Stomach smooth muscle (tissue), 2 donors: ENCODE results near the gene CAT.

Experiments
- H3K27ac ChIP-seq: one replicate; pipeline ENCODE4 v1.7.0; 2013; ENCODE audit warnings: mild to moderate bottlenecking, low read length, inconsistent platforms
- H3K27me3 ChIP-seq, 2 donors: one replicate each; pipeline ENCODE4 v1.7.0; 2013; ENCODE audit warnings: low read length in 2 of 2; ENCODE audit not compliant: insufficient read depth in 2 of 2, control insufficient read depth in 1 of 2
- H3K36me3 ChIP-seq, 2 donors: one replicate each; pipeline ENCODE4 v1.7.0; 2013; ENCODE audit warnings: low read length in 2 of 2; ENCODE audit not compliant: control insufficient read depth in 2 of 2, insufficient read depth in 2 of 2
- H3K4me1 ChIP-seq: one replicate; pipeline ENCODE4 v1.7.0; 2013; ENCODE audit warnings: low read length; ENCODE audit not compliant: control insufficient read depth, insufficient read depth
- H3K4me3 ChIP-seq, 2 donors: one replicate each; pipeline ENCODE4 v1.7.0; 2013; ENCODE audit warnings: low read length in 2 of 2
- H3K9ac ChIP-seq, 2 donors: one replicate each; pipeline ENCODE4 v1.7.0; 2013; ENCODE audit warnings: low read length in 2 of 2, mild to moderate bottlenecking in 1 of 2
- H3K9me3 ChIP-seq, 2 donors: one replicate each; pipeline ENCODE4 v1.7.0; 2013; ENCODE audit warnings: low read length in 2 of 2; ENCODE audit not compliant: control insufficient read depth in 2 of 2
- donor health status: healthy.
- donor health status: Pancreatic carcinoma.

CAT gene

GRCh38 chr11:34438529-34439507 is at the start of gene CAT:
TSS of gene CAT (plus strand) at chr11:34438934. CDS start at chr11:34439014, 80 bp downstream.
- no peaks in the 10 kb centered on the region for H3K27me3 ChIP-seq
- peaks cover 11% of the 10 kb centered on the region for H3K4me1 ChIP-seq
- H3K36me3 ChIP-seq = no peaks in the 10 kb centered on the region
- peak within 1 kb of the TSS; percentile 71 to 94 for H3K4me3 ChIP-seq
- H3K9me3 ChIP-seq = no peaks in the 10 kb centered on the region
- H3K9ac ChIP-seq = peak within 1 kb of the TSS; percentile 83 to 85
- H3K27ac ChIP-seq = peak within 1 kb of the TSS; percentile 94

DNA sequence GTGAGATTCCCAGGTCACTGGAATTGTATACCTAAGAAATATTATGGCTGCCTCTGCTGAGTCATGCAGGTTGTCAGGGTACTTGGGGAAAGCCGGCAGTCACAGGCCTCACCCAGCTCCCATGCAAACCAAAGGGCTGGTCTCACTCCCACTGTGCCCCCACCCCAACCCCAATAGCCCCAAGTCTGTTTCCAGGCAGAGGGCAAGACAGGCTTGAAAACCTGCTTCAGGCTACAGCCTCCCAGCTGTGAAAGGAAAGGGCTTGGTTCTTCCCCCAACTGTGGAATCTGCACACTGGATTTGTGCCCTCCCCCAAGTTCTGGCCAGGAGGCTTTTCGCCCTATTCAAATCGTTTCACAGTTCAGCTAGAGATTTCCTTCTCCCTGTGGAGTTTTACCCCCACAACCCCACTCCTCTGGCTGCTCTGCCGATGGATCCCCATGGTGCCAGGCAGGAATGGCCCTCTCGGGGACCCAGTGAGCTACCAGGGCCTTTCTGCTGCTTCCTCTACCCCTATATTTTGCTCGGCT is 43.9 kb upstream of the CAT start:
- Histone ChIP-seq H3K27me3 (no peaks in the 10 kb centered on the region), H3K9ac (no peak overlapping the region), H3K4me3 (no peak overlapping the region), H3K36me3 (no peaks in the 10 kb centered on the region), H3K4me1 (peaks cover 4% of the 10 kb centered on the region), H3K27ac (no peak overlapping the region), H3K9me3 (no peaks in the 10 kb centered on the region)

GRCh38 chr11:34395916-34396550 is 42.7 kb upstream of the CAT start:
- Histone ChIP-seq H3K4me1 (peaks cover 4% of the 10 kb centered on the region), H3K4me3 (no peak overlapping the region), H3K9me3 (no peaks in the 10 kb centered on the region), H3K9ac (no peak overlapping the region), H3K27me3 (no peaks in the 10 kb centered on the region), H3K27ac (no peak overlapping the region), H3K36me3 (no peaks in the 10 kb centered on the region)

DNA sequence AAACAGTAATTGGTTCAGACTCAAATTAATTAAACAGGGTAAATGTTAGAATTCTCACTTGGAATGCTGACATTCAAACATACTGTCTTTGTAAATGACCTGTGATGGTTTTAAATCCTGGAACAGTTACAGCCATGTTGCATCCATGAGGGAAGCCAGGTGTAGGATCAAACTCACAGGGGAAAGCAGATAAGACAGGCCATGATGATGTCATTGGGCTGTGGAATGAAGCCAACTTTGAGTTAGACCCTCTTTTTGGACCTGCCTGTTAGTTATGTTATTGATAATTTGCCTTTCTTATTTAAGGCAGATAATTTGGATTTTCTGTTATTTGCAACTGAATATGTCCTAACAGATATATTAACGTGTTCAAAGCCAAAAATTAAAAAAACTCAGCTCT is 41.6 kb upstream of the CAT start:
- Histone ChIP-seq H3K9ac (no peak overlapping the region), H3K9me3 (no peaks in the 10 kb centered on the region), H3K4me3 (no peak overlapping the region), H3K4me1 (peaks cover 4% of the 10 kb centered on the region), H3K36me3 (no peaks in the 10 kb centered on the region), H3K27me3 (no peaks in the 10 kb centered on the region), H3K27ac (no peak overlapping the region)

DNA sequence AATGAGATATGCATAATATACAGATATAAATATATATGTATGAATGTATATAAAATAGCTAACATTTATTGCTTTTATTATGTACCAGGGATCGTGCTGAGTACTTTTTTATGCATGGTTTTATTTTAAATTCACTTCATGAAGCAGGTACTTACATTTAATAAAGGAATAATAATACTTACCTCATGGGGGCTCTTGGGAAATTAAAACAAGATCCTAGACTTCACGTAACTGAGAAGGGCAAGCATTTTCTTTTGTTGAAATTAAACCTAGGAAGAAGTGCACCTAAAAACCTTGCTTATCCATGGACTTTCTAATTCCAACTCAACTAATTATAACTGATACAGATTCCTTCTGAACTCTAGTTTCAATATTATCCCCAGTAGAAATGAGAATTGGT is 40.9 kb upstream of the CAT start:
- H3K27ac ChIP-seq = no peak overlapping the region
- H3K4me3 ChIP-seq = no peak overlapping the region
- H3K27me3 ChIP-seq = no peaks in the 10 kb centered on the region
- H3K4me1 ChIP-seq = peaks cover 4% of the 10 kb centered on the region
- H3K36me3 ChIP-seq = no peaks in the 10 kb centered on the region
- H3K9ac ChIP-seq = no peak overlapping the region
- no peaks in the 10 kb centered on the region for H3K9me3 ChIP-seq

- H3K27ac ChIP-seq = no peak overlapping the region
These were observed 35.3 kb upstream of the CAT start for GRCh38 chr11:34403431-34403830.

DNA sequence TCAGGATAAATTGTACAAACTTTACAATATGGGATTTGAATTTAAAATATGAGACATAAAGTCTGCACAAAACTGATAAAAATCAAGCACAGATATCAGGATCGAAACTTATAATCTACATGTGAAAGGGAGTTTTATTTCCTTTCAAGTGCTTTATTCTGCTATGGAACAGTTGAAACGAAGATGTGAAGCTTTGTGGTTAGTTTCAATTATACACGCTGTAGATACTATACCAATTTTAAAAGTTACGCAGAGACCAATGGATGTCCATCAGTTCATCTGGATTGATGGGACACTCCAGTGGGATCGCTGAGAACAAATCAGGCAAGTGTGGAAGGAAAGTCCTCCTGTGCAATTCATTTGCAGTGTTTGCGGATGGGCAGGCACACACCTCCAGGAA is 34.5 kb upstream of the CAT start:
- H3K27me3 ChIP-seq = peaks cover 0 to 5% of the 10 kb centered on the region in 2 donors
- H3K9ac ChIP-seq = no peak overlapping the region
- H3K36me3 ChIP-seq = no peaks in the 10 kb centered on the region
- H3K4me3 ChIP-seq = no peak overlapping the region
- H3K4me1 ChIP-seq = no peaks in the 10 kb centered on the region
- no peak overlapping the region for H3K27ac ChIP-seq
- no peaks in the 10 kb centered on the region for H3K9me3 ChIP-seq

More at GRCh38 chr11:34403431-34403830, 35.3 kb upstream of the CAT start:
- no peaks in the 10 kb centered on the region for H3K9me3 ChIP-seq
- no peak overlapping the region for H3K4me3 ChIP-seq
- H3K36me3 ChIP-seq = no peaks in the 10 kb centered on the region
- no peak overlapping the region for H3K9ac ChIP-seq
- peaks cover 0 to 5% of the 10 kb centered on the region in 2 donors for H3K27me3 ChIP-seq
- no peaks in the 10 kb centered on the region for H3K4me1 ChIP-seq

- no peaks in the 10 kb centered on the region for H3K36me3 ChIP-seq
- no peak overlapping the region for H3K4me3 ChIP-seq
- peaks cover 0 to 5% of the 10 kb centered on the region in 2 donors for H3K27me3 ChIP-seq
- H3K27ac ChIP-seq = no peak overlapping the region
- no peak overlapping the region for H3K9ac ChIP-seq
- no peaks in the 10 kb centered on the region for H3K4me1 ChIP-seq
- no peaks in the 10 kb centered on the region for H3K9me3 ChIP-seq
These were observed 33.5 kb upstream of the CAT start for GRCh38 chr11:34405079-34405858.

DNA sequence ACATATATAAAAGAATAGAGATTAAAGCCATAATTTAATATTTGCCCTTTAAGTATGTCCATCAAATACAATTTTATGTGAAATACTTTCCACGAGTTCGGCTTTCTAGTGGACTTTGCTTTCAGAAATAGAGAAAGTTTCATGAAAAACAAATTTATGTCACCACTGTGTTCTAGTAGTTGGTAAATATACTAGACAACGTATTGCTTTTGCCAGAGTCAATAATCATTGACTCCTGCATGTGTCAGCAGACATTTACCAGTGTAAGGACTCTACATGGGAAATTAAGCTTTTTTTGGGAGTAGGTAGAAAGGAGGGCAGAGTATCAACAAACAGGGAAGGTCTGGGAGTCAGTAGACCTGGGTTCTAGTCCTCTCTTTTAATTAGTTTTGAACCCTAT is 32.3 kb upstream of the CAT start:
- Histone ChIP-seq H3K27ac (no peak overlapping the region), H3K9ac (no peak overlapping the region)

DNA sequence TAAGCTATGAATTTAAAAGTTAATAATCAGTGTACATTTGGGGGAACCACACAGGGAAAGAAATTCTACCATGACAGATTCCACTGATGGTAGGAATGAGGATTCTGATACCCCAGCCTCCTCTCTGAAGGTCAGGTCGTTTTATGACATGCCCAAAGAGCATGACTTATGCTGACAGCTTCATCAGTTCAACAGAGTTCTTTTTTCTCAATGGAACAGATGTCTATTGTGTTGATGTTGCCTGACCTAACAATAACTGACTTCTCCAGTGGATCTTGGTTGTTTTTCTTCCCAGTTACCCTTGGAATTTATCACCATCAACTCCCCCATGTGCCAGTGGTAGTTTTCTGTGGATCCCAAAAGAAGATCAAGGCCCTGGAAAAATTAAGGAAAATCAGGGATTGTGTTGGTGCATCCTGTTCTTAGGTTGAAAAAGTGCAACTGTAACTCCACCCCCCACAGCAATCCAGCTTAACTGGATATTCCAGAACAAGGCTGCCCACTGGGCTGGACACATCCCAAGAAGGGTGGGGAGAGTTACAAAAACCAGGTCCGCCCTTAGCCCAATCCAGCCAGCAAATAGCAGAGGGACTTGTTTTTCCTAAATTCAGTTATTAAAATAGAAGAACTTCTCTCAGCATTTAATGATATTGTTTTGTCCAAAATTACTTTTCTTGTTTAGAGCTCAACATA is 31.5 kb upstream of the CAT start:
- no peak overlapping the region for H3K9ac ChIP-seq
- H3K27ac ChIP-seq = no peak overlapping the region
- no peaks in the 10 kb centered on the region for H3K36me3 ChIP-seq
- H3K4me3 ChIP-seq = no peak overlapping the region
- no peaks in the 10 kb centered on the region for H3K4me1 ChIP-seq
- H3K9me3 ChIP-seq = no peaks in the 10 kb centered on the region
- peaks cover 0 to 5% of the 10 kb centered on the region in 2 donors for H3K27me3 ChIP-seq

More for the DNA sequence above, 32.3 kb upstream of the CAT start:
- no peaks in the 10 kb centered on the region for H3K36me3 ChIP-seq
- no peaks in the 10 kb centered on the region for H3K9me3 ChIP-seq
- H3K4me3 ChIP-seq = no peak overlapping the region
- peaks cover 0 to 5% of the 10 kb centered on the region in 2 donors for H3K27me3 ChIP-seq
- no peaks in the 10 kb centered on the region for H3K4me1 ChIP-seq
